ENCODE results near the gene NACA2.
"Not testable (repeated sequence)": the region's sequence is repeated elsewhere in the genome, so short reads cannot be mapped to it uniquely, and the experiment has no call there.

The NACA2 gene

GRCh38 chr17:61568219-61569072 is 22.6 kb downstream of the NACA2 start:
- POLR2A ChIA-PET (ENCODE audit: low non-redundant PET), result no interaction called here
- H3K27ac ChIP-seq, result no peak overlapping the region
- no peak for TF ChIP-seq CTCF (conservative IDR thresholded peaks at IDR 0.05; ENCODE audit: low read depth)
- CTCF ChIA-PET, result no interaction called here
- DNase-seq (ENCODE audit: low spot score), result peak; percentile 74

- DNase-seq (ENCODE audit: low spot score), result no peak
- TF ChIP-seq CTCF (conservative IDR thresholded peaks at IDR 0.05; ENCODE audit: low read depth), result no peak
- ChIA-PET POLR2A (ENCODE audit: low non-redundant PET) (no interaction called here), CTCF (interaction anchor here (0.8 kb wide), 1 partner anchor 154 kb away, joined by 3 read pairs; no protein-coding TSS in a partner anchor)
- H3K27ac ChIP-seq, result no peak overlapping the region
These were observed 23.8 kb downstream of the NACA2 start for GRCh38 chr17:61567045-61567802.

- CTCF ChIA-PET; POLR2A ChIA-PET (ENCODE audit: low non-redundant PET); H3K27ac ChIP-seq; DNase-seq (ENCODE audit: low spot score): not testable (repeated sequence)
These were observed 24.6 kb downstream of the NACA2 start for GRCh38 chr17:61566448-61566847.

GRCh38 chr17:61565850-61566249 is 25.2 kb downstream of the NACA2 start:
- DNase-seq (ENCODE audit: low spot score); POLR2A ChIA-PET (ENCODE audit: low non-redundant PET); H3K27ac ChIP-seq: not testable (repeated sequence)
- CTCF ChIA-PET, result interaction anchor here (0.6 kb wide), 1 partner anchor 30 kb away, joined by 3 read pairs; no protein-coding TSS in a partner anchor

- H3K27ac ChIP-seq, result no peak overlapping the region
- no peak for DNase-seq (ENCODE audit: low spot score)
- TF ChIP-seq CTCF (conservative IDR thresholded peaks at IDR 0.05; ENCODE audit: low read depth), result no peak
- ChIA-PET CTCF (interaction anchor here (0.6 kb wide), 1 partner anchor 29 kb away, joined by 3 read pairs; no protein-coding TSS in a partner anchor), POLR2A (ENCODE audit: low non-redundant PET) (no interaction called here)
These were observed 25.8 kb downstream of the NACA2 start for GRCh38 chr17:61565213-61565612.

GRCh38 chr17:61562287-61562686 is 28.7 kb downstream of the NACA2 start:
- DNase-seq (ENCODE audit: low spot score), result no peak
- no peak for TF ChIP-seq CTCF (conservative IDR thresholded peaks at IDR 0.05; ENCODE audit: low read depth)
- CTCF ChIA-PET, result no interaction called here
- no peak overlapping the region for H3K27ac ChIP-seq
- POLR2A ChIA-PET (ENCODE audit: low non-redundant PET), result no interaction called here

GRCh38 chr17:61561354-61561753 is 29.7 kb downstream of the NACA2 start:
- no peak for DNase-seq (ENCODE audit: low spot score)
- CTCF ChIA-PET, result interaction anchor here (1.0 kb wide), 1 partner anchor 149 kb away, joined by 3 read pairs; no protein-coding TSS in a partner anchor
- POLR2A ChIA-PET (ENCODE audit: low non-redundant PET), result no interaction called here
- H3K27ac ChIP-seq, result no peak overlapping the region
- no peak for TF ChIP-seq CTCF (conservative IDR thresholded peaks at IDR 0.05; ENCODE audit: low read depth)

All from RWPE1 (cell line).